Right lobe of liver (tissue), 6 donors: ENCODE results near the gene COL3A1. TPM values are rescaled to one million over a fixed set of nuclear protein-coding genes. Genes with fewer than 3 reads are reported as not detected.

Experiments used
- ATAC-seq, 4 donors: fragments of 200-7000 bp; cut with Tn5 transposase; one replicate each; pipeline ENCODE4 v1.9.1; 2020; ENCODE audit warnings: mild to moderate bottlenecking in 4 of 4, moderate library complexity in 4 of 4
- DNase-seq, 3 donors: peaks; one replicate each; pipeline ENCODE4 v3.0.0-alpha.2; 2020
- H3K27ac ChIP-seq, 3 donors: fragments of 200-600 bp; one replicate each; pipeline ENCODE4 v1.8.0; 2022
- H3K27me3 ChIP-seq, 2 donors: fragments of 200-600 bp; one replicate each; pipeline ENCODE4 v1.8.0; 2022
- H3K36me3 ChIP-seq, 4 donors: fragments of 200-600 bp; sonication (generic) in 1 of 4; one replicate each; pipeline versions ENCODE4 v1.5.1 to v1.8.0; 2017 to 2022; ENCODE audit warnings: control low read depth in 1 of 4
- H3K4me1 ChIP-seq, 4 donors: fragments of 200-600 bp; sonication (generic) in 1 of 4; one replicate each; pipeline versions ENCODE4 v1.5.1 to v1.8.0; 2017 to 2022; ENCODE audit warnings: control low read depth in 1 of 4
- H3K4me3 ChIP-seq, 3 donors: fragments of 200-600 bp; one replicate each; pipeline ENCODE4 v1.8.0; 2022
- H3K9me3 ChIP-seq, 4 donors: fragments of 200-600 bp; sonication (generic) in 1 of 4; one replicate each; pipeline versions ENCODE4 v1.5.1 to v1.8.0; 2017 to 2022; ENCODE audit warnings: control low read depth in 1 of 4
- POLR2A ChIP-seq: fragments of 450-650 bp; IDR thresholded peaks from one replicate; pipeline ENCODE4 v1.6.1; 2017; ENCODE audit warnings: antibody characterized with exemption, mild to moderate bottlenecking
- WGBS: methylation state at CpG from one replicate; pipeline ENCODE4 v1.1.6; 2018; ENCODE audit warnings: low coverage, low lambda C conversion rate; ENCODE audit not compliant: insufficient coverage; ENCODE audit errors: missing lambda C conversion rate; 5-methylcytosine and 5-hydroxymethylcytosine counted together
- intact Hi-C, 2 donors: fragments of 100-400 bp; cut with DNase I; formaldehyde crosslinking; loops; one replicate each; pipeline versions ENCODE4 v1.11.2 to v1.14.1; 2022
- total RNA-seq, 6 experiments: library from RNA; depleted of rRNA in 2 of 6; stranded (reverse); fragments of >200 nt in 2 of 6; fragmentation: NEBNext Ultra II Directional in 3 of 6; extraction: Animal tissue kit (Norgen Biotek cat#: 25700) in 3 of 6; gene quantifications; one replicate each; pipeline versions ENCODE4 v1.1.0 to v1.2.4, GENCODE V29; 2016 to 2023
- TF ChIP-seq, protein P1 (sequence below), 4 donors: fragments of 200-600 bp in 3 of 4; fragments of 450-650 bp in 1 of 4; IDR thresholded peaks; one replicate each; pipeline versions ENCODE4 v1.5.1 to v1.8.0; 2016 to 2022; ENCODE audit warnings: antibody characterized with exemption in 4 of 4, mild to moderate bottlenecking in 2 of 4
- donor health status: DM: no; HTN: yes; CAD: no.
- donor health status: DM: no; HTN: no; CAD: no.
- donor health status: DM: no; HTN: no; CAD: no.
- donor health status: DM: no; HTN: yes; CAD: no.
- donor health status: DM: no; HTN: yes; CAD: no.

Gene COL3A1
- total RNA-seq, 6 experiments from 2014 or later = 13.8 to 97.0 (median 60.9) TPM

DNA sequence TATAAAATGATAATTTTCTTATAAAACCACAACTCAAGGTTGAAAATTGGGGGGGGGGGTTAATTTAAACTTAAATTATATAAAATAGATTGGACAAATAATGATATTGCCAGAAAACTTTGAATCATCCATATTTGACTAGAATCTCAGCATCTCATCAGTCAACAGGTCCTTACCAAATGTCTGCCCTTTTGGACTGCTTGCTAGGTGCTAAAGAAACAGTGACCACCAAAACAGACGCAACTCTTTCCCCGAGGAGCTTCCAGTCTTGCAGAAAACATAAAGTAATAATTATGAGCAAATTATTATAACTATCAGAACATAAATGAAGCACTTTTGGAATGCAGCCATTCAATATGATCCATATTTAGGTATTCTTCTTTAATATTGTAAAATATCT, 8.6 kb upstream of the COL3A1 start:
- intact Hi-C loops = no loop called here

GRCh38 chr2:188966079-188966571, 8.0 kb upstream of the COL3A1 start:
- DNase-seq (no peak), ATAC-seq (no peak)
- Histone ChIP-seq H3K36me3 (no peaks in the 10 kb centered on the region), H3K9me3 (no peaks in the 10 kb centered on the region), H3K4me1 (no peaks in the 10 kb centered on the region), H3K4me3 (no peak overlapping the region), H3K27ac (no peak overlapping the region), H3K27me3 (no peaks in the 10 kb centered on the region)
- intact Hi-C loops = no loop called here
- WGBS = 39% methylated on average over 4 of the region's 4 CpGs
- TF ChIP-seq, protein P1, sequence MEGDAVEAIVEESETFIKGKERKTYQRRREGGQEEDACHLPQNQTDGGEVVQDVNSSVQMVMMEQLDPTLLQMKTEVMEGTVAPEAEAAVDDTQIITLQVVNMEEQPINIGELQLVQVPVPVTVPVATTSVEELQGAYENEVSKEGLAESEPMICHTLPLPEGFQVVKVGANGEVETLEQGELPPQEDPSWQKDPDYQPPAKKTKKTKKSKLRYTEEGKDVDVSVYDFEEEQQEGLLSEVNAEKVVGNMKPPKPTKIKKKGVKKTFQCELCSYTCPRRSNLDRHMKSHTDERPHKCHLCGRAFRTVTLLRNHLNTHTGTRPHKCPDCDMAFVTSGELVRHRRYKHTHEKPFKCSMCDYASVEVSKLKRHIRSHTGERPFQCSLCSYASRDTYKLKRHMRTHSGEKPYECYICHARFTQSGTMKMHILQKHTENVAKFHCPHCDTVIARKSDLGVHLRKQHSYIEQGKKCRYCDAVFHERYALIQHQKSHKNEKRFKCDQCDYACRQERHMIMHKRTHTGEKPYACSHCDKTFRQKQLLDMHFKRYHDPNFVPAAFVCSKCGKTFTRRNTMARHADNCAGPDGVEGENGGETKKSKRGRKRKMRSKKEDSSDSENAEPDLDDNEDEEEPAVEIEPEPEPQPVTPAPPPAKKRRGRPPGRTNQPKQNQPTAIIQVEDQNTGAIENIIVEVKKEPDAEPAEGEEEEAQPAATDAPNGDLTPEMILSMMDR (IDR thresholded peaks at IDR 0.05) = no peak
- no peak for TF ChIP-seq POLR2A

More for the DNA sequence above, 8.6 kb upstream of the COL3A1 start:
- Histone ChIP-seq H3K4me1 (no peaks in the 10 kb centered on the region), H3K27ac (no peak overlapping the region), H3K4me3 (no peak overlapping the region), H3K36me3 (no peaks in the 10 kb centered on the region), H3K27me3 (no peaks in the 10 kb centered on the region), H3K9me3 (no peaks in the 10 kb centered on the region)
- no peak for TF ChIP-seq POLR2A
- TF ChIP-seq, protein P1 (IDR thresholded peaks at IDR 0.05) = no peak
- ATAC-seq = no peak
- WGBS = 29% methylated on average over 2 of the region's 2 CpGs
- DNase-seq = no peak

- no peaks in the 10 kb centered on the region for H3K27me3 ChIP-seq
- intact Hi-C loops = no loop called here
- ATAC-seq (no peak), DNase-seq (no peak)
- no peaks in the 10 kb centered on the region for H3K4me1 ChIP-seq
- no peak overlapping the region for H3K27ac ChIP-seq
- no peaks in the 10 kb centered on the region for H3K36me3 ChIP-seq
- 51% methylated on average over 3 of the region's 3 CpGs for WGBS
- H3K4me3 ChIP-seq = no peak overlapping the region
- no peaks in the 10 kb centered on the region for H3K9me3 ChIP-seq
- TF ChIP-seq, protein P1 (IDR thresholded peaks at IDR 0.05) = no peak
- TF ChIP-seq POLR2A = no peak
These were observed 7.3 kb upstream of the COL3A1 start for GRCh38 chr2:188966728-188967440.

- intact Hi-C loops = no loop called here
- ATAC-seq (no peak), DNase-seq (no peak)
- no peaks in the 10 kb centered on the region for H3K9me3 ChIP-seq
- no peaks in the 10 kb centered on the region for H3K27me3 ChIP-seq
- TF ChIP-seq, protein P1 (IDR thresholded peaks at IDR 0.05) = no peak
- TF ChIP-seq POLR2A = no peak
- H3K4me1 ChIP-seq = no peaks in the 10 kb centered on the region
- no peak overlapping the region for H3K27ac ChIP-seq
- WGBS = 83% methylated on average over 3 of the region's 3 CpGs
- no peaks in the 10 kb centered on the region for H3K36me3 ChIP-seq
- H3K4me3 ChIP-seq = no peak overlapping the region
These were observed 4.9 kb upstream of the COL3A1 start for GRCh38 chr2:188969236-188969635.
